ENCODE measurements around the gene TJP1.

TJP1 gene

DNA sequence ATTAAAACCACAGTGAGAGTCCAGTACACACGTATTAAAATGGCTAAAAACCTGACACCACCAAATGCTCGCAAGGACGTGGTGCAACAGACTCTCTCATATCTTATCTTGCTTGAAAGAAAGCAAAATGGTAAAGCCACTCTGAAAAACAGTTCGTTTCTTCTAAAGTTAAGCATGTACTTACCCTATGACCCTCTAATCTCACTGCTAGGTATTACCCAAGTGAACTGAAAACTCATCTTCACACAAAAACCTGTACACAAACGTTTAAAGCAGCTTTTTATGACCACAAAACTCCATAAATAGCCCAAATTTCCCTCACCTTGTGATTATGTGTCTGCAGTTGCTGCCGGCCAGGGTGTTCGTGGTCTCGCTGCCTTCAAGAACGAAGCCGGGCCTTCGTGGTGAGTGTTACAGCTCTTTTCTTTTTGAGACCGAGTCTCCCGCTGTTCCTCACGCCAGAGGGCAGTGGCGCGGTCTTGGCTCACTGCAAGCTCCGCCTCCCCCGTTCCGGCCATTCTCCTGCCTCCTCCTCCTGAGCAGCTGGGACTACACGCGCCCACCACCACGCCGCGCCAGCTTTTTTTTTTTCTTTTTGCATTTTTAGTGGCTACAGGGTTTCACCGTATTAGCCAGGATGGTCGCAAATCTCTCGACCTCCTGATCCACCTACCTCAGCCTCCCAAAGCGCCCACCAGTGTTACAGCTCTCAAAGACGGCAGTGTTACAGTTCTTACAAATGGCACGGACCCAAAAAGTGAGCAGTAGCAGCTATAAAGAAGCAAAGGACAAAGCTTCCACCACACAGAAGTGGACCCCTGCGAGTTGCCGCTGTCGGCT is 165.4 kb downstream of the TJP1 start:
- DNase-seq = no peak

- no peak for DNase-seq
Observed at GRCh38 chr15:29652595-29652994, 169.7 kb downstream of the TJP1 start.

DNA sequence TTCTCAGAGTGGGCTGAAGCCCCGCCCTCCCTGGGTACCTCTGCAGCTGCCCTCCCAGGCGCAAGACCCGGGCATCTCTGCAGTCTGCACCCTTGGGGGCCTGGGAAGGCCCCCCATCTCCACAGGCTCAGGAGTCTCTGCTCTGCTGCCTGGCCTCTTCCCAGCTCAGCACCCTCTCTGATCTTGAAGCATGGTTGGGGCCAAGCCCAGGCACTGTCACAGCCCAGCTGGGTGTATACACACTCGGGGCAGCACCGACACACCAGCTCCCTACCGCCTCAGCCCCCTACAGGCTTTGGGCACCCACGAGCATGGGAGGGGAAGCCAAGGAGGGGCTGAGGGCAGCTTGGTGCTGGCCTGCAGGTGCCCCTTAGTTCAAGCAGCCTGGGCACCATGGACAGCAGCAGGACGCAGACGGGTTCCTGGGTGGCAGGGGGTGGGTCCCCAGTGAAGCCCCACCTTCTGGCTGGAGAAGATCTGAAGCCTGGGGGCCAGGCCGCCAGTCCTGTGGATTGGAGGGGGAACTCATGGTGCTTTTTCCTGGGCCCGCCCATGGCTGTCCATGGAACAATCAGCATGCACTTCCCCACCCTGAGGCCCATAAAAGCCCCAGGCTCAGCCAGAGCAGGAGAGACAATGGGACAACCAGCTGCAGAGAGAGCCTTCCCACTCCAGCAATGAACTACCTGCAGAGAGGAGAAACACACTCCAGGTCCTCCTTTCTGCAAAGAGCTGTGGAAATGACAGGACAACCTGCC is 170.6 kb downstream of the TJP1 start:
- DNase-seq = no peak

Data from NCI-H1930 (cell line).